Activated T-cell treated with anti-CD3 and anti-CD28 coated beads, Interleukin-2, amount 50 U/mL, for 24 hours (primary cell): ENCODE results near the gene PDE6H.
A peak's percentile ranks its signal among the peaks of the same experiment; 100 is the strongest.

ENCODE experiments used
- DNase-seq: peaks from one replicate; pipeline ENCODE4 v3.0.0-alpha.2; 2020
- H3K27ac Mint-ChIP-seq: 2 replicates; pipeline ENCODE4 v1.8.0; 2020; ENCODE audit warnings: mild to moderate bottlenecking, mixed read lengths
- H3K27me3 Mint-ChIP-seq: 2 replicates; pipeline ENCODE4 v1.8.0; 2020; ENCODE audit warnings: mixed read lengths
- H3K36me3 Mint-ChIP-seq: 2 replicates; pipeline ENCODE4 v1.8.0; 2020; ENCODE audit warnings: low read depth, mixed read lengths
- H3K4me1 Mint-ChIP-seq: 2 replicates; pipeline ENCODE4 v1.8.0; 2020; ENCODE audit warnings: low read depth, mixed read lengths
- H3K4me3 Mint-ChIP-seq: 2 replicates; pipeline ENCODE4 v1.8.0; 2020; ENCODE audit warnings: mild to moderate bottlenecking, moderate library complexity, mixed read lengths
- H3K9me3 Mint-ChIP-seq: 2 replicates; pipeline ENCODE4 v1.8.0; 2020; ENCODE audit warnings: mixed read lengths

The PDE6H gene

GRCh38 chr12:14975457-14975856 lies 2.6 kb downstream of the PDE6H start:
- no peak for DNase-seq
- H3K4me1 Mint-ChIP-seq = peaks cover 51% of the 10 kb centered on the region
- no peaks in the 10 kb centered on the region for H3K9me3 Mint-ChIP-seq
- H3K27me3 Mint-ChIP-seq = no peaks in the 10 kb centered on the region
- H3K27ac Mint-ChIP-seq = no peak overlapping the region
- H3K4me3 Mint-ChIP-seq = no peak overlapping the region
- no peaks in the 10 kb centered on the region for H3K36me3 Mint-ChIP-seq

GRCh38 chr12:14976658-14977057 lies 3.8 kb downstream of the PDE6H start:
- Mint-ChIP-seq H3K4me1 (peaks cover 55% of the 10 kb centered on the region), H3K9me3 (no peaks in the 10 kb centered on the region), H3K27me3 (no peaks in the 10 kb centered on the region), H3K27ac (no peak overlapping the region), H3K4me3 (no peak overlapping the region), H3K36me3 (no peaks in the 10 kb centered on the region)
- DNase-seq = no peak

- no peak for DNase-seq
- H3K27ac Mint-ChIP-seq = no peak overlapping the region
- peaks cover 61% of the 10 kb centered on the region for H3K4me1 Mint-ChIP-seq
- H3K27me3 Mint-ChIP-seq = no peaks in the 10 kb centered on the region
- H3K4me3 Mint-ChIP-seq = no peak overlapping the region
- H3K36me3 Mint-ChIP-seq = no peaks in the 10 kb centered on the region
- H3K9me3 Mint-ChIP-seq = no peaks in the 10 kb centered on the region
Measured at GRCh38 chr12:14979468-14979867, 6.6 kb downstream of the PDE6H start.

GRCh38 chr12:14981049-14981448 lies 8.2 kb downstream of the PDE6H start:
- Mint-ChIP-seq H3K27ac (no peak overlapping the region), H3K27me3 (no peaks in the 10 kb centered on the region), H3K4me3 (no peak overlapping the region), H3K9me3 (no peaks in the 10 kb centered on the region), H3K4me1 (peaks cover 64% of the 10 kb centered on the region), H3K36me3 (no peaks in the 10 kb centered on the region)
- DNase-seq = no peak

- Mint-ChIP-seq H3K27me3 (no peaks in the 10 kb centered on the region), H3K4me1 (peaks cover 64% of the 10 kb centered on the region), H3K27ac (no peak overlapping the region), H3K4me3 (no peak overlapping the region), H3K9me3 (no peaks in the 10 kb centered on the region), H3K36me3 (no peaks in the 10 kb centered on the region)
- no peak for DNase-seq
Measured at GRCh38 chr12:14982562-14982961, 9.7 kb downstream of the PDE6H start.

GRCh38 chr12:14982991-14983390 lies 10.1 kb downstream of the PDE6H start:
- Mint-ChIP-seq H3K27ac (peak overlapping the region; percentile 59), H3K4me3 (no peak overlapping the region), H3K9me3 (no peaks in the 10 kb centered on the region), H3K4me1 (peaks cover 60% of the 10 kb centered on the region), H3K36me3 (no peaks in the 10 kb centered on the region), H3K27me3 (no peaks in the 10 kb centered on the region)
- DNase-seq = no peak

GRCh38 chr12:14984036-14984435 lies 11.2 kb downstream of the PDE6H start:
- no peak overlapping the region for H3K27ac Mint-ChIP-seq
- no peaks in the 10 kb centered on the region for H3K9me3 Mint-ChIP-seq
- H3K4me1 Mint-ChIP-seq = peaks cover 51% of the 10 kb centered on the region
- DNase-seq = no peak
- no peaks in the 10 kb centered on the region for H3K36me3 Mint-ChIP-seq
- no peak overlapping the region for H3K4me3 Mint-ChIP-seq
- H3K27me3 Mint-ChIP-seq = no peaks in the 10 kb centered on the region

- no peaks in the 10 kb centered on the region for H3K27me3 Mint-ChIP-seq
- peaks cover 50% of the 10 kb centered on the region for H3K4me1 Mint-ChIP-seq
- no peak overlapping the region for H3K27ac Mint-ChIP-seq
- H3K9me3 Mint-ChIP-seq = no peaks in the 10 kb centered on the region
- DNase-seq = no peak
- no peaks in the 10 kb centered on the region for H3K36me3 Mint-ChIP-seq
- H3K4me3 Mint-ChIP-seq = no peak overlapping the region
Measured at GRCh38 chr12:14984766-14985285, 12.0 kb downstream of the PDE6H start.

- no peaks in the 10 kb centered on the region for H3K27me3 Mint-ChIP-seq
- H3K4me3 Mint-ChIP-seq = no peak overlapping the region
- DNase-seq = no peak
- H3K9me3 Mint-ChIP-seq = peaks cover 11% of the 10 kb centered on the region
- no peaks in the 10 kb centered on the region for H3K36me3 Mint-ChIP-seq
- H3K27ac Mint-ChIP-seq = no peak overlapping the region
- peaks cover 35% of the 10 kb centered on the region for H3K4me1 Mint-ChIP-seq
Measured at GRCh38 chr12:14986449-14986848, 13.6 kb downstream of the PDE6H start.

GRCh38 chr12:14988035-14988434 lies 15.2 kb downstream of the PDE6H start:
- H3K9me3 Mint-ChIP-seq = peaks cover 12% of the 10 kb centered on the region
- no peak overlapping the region for H3K4me3 Mint-ChIP-seq
- H3K36me3 Mint-ChIP-seq = no peaks in the 10 kb centered on the region
- peaks cover 27% of the 10 kb centered on the region for H3K4me1 Mint-ChIP-seq
- H3K27me3 Mint-ChIP-seq = no peaks in the 10 kb centered on the region
- DNase-seq = no peak
- no peak overlapping the region for H3K27ac Mint-ChIP-seq

GRCh38 chr12:14989790-14990189 lies 16.9 kb downstream of the PDE6H start:
- Mint-ChIP-seq H3K4me3 (no peak overlapping the region), H3K9me3 (peaks cover 12% of the 10 kb centered on the region), H3K36me3 (no peaks in the 10 kb centered on the region), H3K27ac (no peak overlapping the region), H3K4me1 (peaks cover 30% of the 10 kb centered on the region), H3K27me3 (no peaks in the 10 kb centered on the region)
- no peak for DNase-seq

GRCh38 chr12:14991069-14991468 lies 18.2 kb downstream of the PDE6H start:
- DNase-seq = no peak
- peaks cover 12% of the 10 kb centered on the region for H3K9me3 Mint-ChIP-seq
- no peak overlapping the region for H3K27ac Mint-ChIP-seq
- H3K4me1 Mint-ChIP-seq = peaks cover 38% of the 10 kb centered on the region
- no peak overlapping the region for H3K4me3 Mint-ChIP-seq
- H3K27me3 Mint-ChIP-seq = no peaks in the 10 kb centered on the region
- no peaks in the 10 kb centered on the region for H3K36me3 Mint-ChIP-seq

GRCh38 chr12:14992673-14993072 lies 19.8 kb downstream of the PDE6H start:
- Mint-ChIP-seq H3K36me3 (no peaks in the 10 kb centered on the region), H3K9me3 (peaks cover 12% of the 10 kb centered on the region), H3K4me1 (peaks cover 38% of the 10 kb centered on the region), H3K27me3 (no peaks in the 10 kb centered on the region), H3K4me3 (no peak overlapping the region), H3K27ac (no peak overlapping the region)
- DNase-seq = no peak

- H3K27ac Mint-ChIP-seq = peak overlapping the region; percentile 58
Measured at GRCh38 chr12:14993117-14993516, 20.3 kb downstream of the PDE6H start.

GRCh38 chr12:14993537-14994266 lies 20.9 kb downstream of the PDE6H start:
- H3K4me3 Mint-ChIP-seq = no peak overlapping the region
- H3K4me1 Mint-ChIP-seq = peaks cover 38% of the 10 kb centered on the region

More at GRCh38 chr12:14993117-14993516, 20.3 kb downstream of the PDE6H start:
- no peak overlapping the region for H3K4me3 Mint-ChIP-seq
- H3K9me3 Mint-ChIP-seq = peaks cover 12% of the 10 kb centered on the region
- H3K27me3 Mint-ChIP-seq = no peaks in the 10 kb centered on the region
- peaks cover 38% of the 10 kb centered on the region for H3K4me1 Mint-ChIP-seq
- DNase-seq = no peak
- no peaks in the 10 kb centered on the region for H3K36me3 Mint-ChIP-seq

More at GRCh38 chr12:14993537-14994266, 20.9 kb downstream of the PDE6H start:
- H3K27me3 Mint-ChIP-seq = no peaks in the 10 kb centered on the region
- peak overlapping the region; percentile 58 for H3K27ac Mint-ChIP-seq
- DNase-seq = no peak
- H3K9me3 Mint-ChIP-seq = peaks cover 12% of the 10 kb centered on the region
- H3K36me3 Mint-ChIP-seq = no peaks in the 10 kb centered on the region
